Activated T-helper 2 cell treated with anti-CD3 and anti-CD28 coated beads, Interferon-gamma antibody, Interleukin-2, Interleukin-4, amounts not matched to agents 10 μg/mL and 5 μg/mL and 100 μg/mL, durations not matched to agents 14 hours and 24 hours and 36 hours (primary cell): ENCODE results near the gene CHD9. TPM values are rescaled to one million over a fixed set of nuclear protein-coding genes. Genes with fewer than 3 reads are reported as not detected.

Experiments
- total RNA-seq: library from RNA; stranded (reverse); gene quantifications from 2 replicates; pipeline ENCODE4 v1.2.3, GENCODE V29; 2022

CHD9 gene
- total RNA-seq, 1 donor from 2014 or later = 27.1 TPM

Other genes starting within 250 kb of the CHD9 start
- 0.25 and 0.32 TPM in 2 replicates for gene CHD9NB, start 2.1 kb upstream of the CHD9 start, total RNA-seq